SJCRH30 (cell line): ENCODE measurements around the gene FAM174C. TPM values are rescaled to one million over a fixed set of nuclear protein-coding genes. Genes with fewer than 3 reads are reported as not detected.
A peak's percentile ranks its signal among the peaks of the same experiment; 100 is the strongest.

Source experiments
- DNase-seq, 2 experiments: peaks; one replicate each; pipeline ENCODE4 v3.0.0-alpha.2; 2015 to 2020
- H3K27ac ChIP-seq: fragments of 250-450 bp; sonication (Bioruptor Pico); 2 replicates; pipeline ENCODE4 v1.5.1; 2020; ENCODE audit warnings: mild to moderate bottlenecking, moderate library complexity
- H3K27me3 ChIP-seq: fragments of 250-450 bp; sonication (Bioruptor Pico); 2 replicates; pipeline ENCODE4 v1.5.1; 2020; ENCODE audit warnings: mild to moderate bottlenecking, moderate library complexity
- H3K36me3 ChIP-seq: fragments of 250-450 bp; sonication (Bioruptor Pico); 2 replicates; pipeline ENCODE4 v1.5.1; 2020; ENCODE audit warnings: mild to moderate bottlenecking, moderate library complexity
- H3K4me1 ChIP-seq: fragments of 250-450 bp; sonication (Bioruptor Pico); 2 replicates; pipeline ENCODE4 v1.5.1; 2020; ENCODE audit warnings: mild to moderate bottlenecking, moderate library complexity
- H3K4me3 ChIP-seq: fragments of 250-450 bp; sonication (Bioruptor Pico); 2 replicates; pipeline ENCODE4 v1.5.1; 2020; ENCODE audit warnings: mild to moderate bottlenecking, moderate library complexity
- H3K9me3 ChIP-seq: fragments of 250-450 bp; sonication (Bioruptor Pico); replicated peaks from 2 replicates; pipeline ENCODE4 v1.5.1; 2020; ENCODE audit warnings: mild to moderate bottlenecking, moderate library complexity
- total RNA-seq: library from RNA; depleted of rRNA; stranded (reverse); fragments of >200 nt; shearing (Covaris generic); gene quantifications from 2 replicates; pipeline ENCODE4 v1.2.3, GENCODE V29; 2014

The FAM174C gene
- total RNA-seq, 1 experiment from 2014 or later: 25.1 TPM

DNA sequence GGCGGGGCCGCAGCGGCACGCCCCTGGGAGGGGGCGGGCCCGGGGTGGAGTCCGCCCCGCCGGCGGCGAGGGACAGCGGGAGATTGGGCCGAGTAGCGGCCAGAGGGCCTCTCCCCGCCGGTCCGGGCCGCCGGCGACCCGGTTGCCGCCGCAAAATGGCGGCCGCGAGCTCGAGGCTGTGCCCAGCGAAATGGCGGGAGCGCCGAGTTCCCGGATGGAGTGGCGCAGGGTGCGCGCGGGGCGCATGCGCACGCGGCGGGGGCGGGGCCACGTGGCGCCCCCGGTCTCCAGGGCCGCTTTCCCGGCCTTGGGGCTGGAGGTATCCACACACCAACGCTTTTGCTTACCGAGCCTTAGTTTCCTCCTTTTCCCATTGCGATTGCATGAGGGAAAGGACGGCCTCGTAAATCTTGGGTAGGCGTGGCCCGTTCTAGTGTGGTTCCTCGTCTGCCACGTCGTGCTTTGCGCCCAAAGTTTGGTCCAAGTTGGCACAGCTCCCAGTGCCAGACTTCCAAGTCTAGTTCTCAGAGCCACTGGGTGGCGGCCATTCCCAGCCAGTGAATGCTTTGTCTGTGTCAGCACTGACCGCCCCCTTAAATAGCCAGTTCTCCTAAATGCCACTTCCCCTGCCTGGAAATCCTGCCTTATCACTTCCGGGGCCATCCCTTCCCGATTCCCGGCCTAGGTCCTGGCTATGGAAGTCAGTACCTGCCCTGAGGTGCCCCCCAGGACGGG, 5.7 kb upstream of the FAM174C start:
- H3K9me3 ChIP-seq: no peaks in the 10 kb centered on the region
- peaks cover 19% of the 10 kb centered on the region for H3K4me1 ChIP-seq
- DNase-seq: peak; percentile 88 to 89
- peak overlapping the region; percentile 66 for H3K4me3 ChIP-seq
- H3K27ac ChIP-seq: peak overlapping the region; percentile 72
- no peaks in the 10 kb centered on the region for H3K27me3 ChIP-seq
- H3K36me3 ChIP-seq: peaks cover 31% of the 10 kb centered on the region

DNA sequence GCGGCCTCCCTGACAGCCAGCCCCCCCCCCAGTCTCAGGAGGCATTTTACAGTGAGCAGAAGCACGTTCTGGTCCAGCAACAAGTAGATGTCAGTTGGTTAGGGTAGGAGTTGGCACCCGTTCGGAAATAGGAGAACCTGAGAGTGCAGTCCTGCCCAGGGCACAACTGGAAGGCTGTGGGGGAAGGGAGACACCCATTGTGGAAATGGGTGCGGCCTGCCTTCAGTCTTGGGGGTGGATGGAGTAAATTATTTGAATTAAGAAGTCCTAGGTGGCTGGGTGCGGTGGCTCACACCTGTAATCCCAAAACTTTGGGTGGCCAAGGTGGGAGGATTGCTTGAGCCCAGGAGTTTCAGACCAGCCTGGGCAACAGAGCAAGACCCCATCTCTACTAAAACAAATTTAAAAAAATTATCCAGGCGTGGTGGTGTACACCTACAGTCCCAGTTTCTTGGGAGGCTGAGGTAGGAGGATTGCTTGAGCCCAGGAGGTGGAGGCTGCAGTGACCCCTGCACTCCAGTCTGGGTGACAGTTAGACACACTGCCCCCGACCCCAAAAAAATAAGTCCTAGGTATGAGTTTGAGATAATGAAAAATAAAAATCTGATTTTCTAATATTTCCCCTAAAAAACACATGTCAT, 5.0 kb upstream of the FAM174C start:
- H3K27ac ChIP-seq: peak overlapping the region; percentile 72
- no peaks in the 10 kb centered on the region for H3K27me3 ChIP-seq
- H3K4me3 ChIP-seq: peak overlapping the region; percentile 66
- no peak for DNase-seq
- H3K36me3 ChIP-seq: peaks cover 36% of the 10 kb centered on the region
- no peaks in the 10 kb centered on the region for H3K9me3 ChIP-seq
- H3K4me1 ChIP-seq: peaks cover 12% of the 10 kb centered on the region

DNA sequence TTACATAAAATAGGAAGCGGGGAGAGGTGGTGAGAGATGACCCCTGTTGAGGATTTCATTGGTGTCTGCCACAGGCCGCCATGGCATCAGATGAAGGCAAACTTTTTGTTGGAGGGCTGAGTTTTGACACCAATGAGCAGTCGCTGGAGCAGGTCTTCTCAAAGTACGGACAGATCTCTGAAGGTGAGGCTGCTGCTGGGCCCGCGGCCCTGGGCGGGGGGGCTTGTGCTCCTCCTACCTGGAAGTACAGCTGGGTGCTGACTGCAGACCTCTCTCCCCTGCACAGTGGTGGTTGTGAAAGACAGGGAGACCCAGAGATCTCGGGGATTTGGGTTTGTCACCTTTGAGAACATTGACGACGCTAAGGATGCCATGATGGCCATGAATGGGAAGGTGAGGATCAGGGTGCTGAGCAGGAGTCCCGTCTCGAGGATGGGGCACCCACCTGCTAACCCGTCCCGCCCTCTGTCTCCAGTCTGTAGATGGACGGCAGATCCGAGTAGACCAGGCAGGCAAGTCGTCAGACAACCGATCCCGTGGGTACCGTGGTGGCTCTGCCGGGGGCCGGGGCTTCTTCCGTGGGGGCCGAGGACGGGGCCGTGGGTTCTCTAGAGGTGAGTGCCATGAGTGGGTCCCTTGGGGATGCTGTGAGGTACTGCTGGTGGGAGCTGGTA, 4.3 kb upstream of the FAM174C start:
- Histone ChIP-seq H3K4me1 (peaks cover 9% of the 10 kb centered on the region; the same call in 1 of the 2 replicates), H3K36me3 (peaks cover 36% of the 10 kb centered on the region), H3K4me3 (no peak overlapping the region), H3K27ac (no peak overlapping the region), H3K9me3 (no peaks in the 10 kb centered on the region), H3K27me3 (no peaks in the 10 kb centered on the region)
- no peak for DNase-seq

DNA sequence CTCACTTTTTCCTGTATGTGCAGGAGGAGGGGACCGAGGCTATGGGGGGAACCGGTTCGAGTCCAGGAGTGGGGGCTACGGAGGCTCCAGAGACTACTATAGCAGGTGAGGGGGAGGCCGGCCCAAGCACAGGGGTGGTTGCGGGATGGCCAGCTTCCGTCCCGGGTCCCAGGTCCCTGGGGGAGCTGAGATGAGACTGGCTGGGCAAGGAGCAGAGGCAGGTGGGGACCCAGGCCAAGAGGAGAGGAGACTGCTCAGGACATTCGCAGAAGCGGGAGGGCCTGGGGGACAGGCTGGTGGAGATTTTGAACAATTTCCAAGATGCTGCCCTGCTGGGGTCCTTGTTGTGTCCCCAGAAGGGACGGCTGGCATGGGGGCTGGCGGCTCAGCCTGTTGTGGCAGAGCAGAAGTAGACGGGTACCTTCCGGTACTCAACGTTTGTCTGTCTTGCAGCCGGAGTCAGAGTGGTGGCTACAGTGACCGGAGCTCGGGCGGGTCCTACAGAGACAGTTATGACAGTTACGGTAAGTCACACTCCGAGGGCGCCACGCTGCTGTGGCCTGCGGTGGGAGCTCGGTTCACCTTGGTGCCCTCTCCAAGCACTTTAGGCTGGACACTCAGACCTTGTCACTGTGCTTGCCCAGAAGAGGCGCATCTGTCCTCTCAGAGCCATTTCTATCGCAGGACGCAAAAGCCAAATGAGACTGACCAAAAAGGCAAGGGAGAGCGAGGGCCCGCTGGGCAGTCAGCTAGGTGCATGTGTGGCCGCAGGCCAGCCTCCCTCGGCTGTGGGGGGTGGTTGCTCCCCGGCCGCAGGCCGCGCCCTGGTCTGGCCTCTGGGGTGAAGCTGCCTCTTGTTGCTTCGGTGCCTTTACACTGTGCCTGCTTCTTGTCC, 3.6 kb upstream of the FAM174C start:
- Histone ChIP-seq H3K9me3 (no peaks in the 10 kb centered on the region), H3K36me3 (peaks cover 36% of the 10 kb centered on the region), H3K4me3 (no peak overlapping the region), H3K4me1 (peaks cover 6% of the 10 kb centered on the region; the same call in 1 of the 2 replicates), H3K27me3 (no peaks in the 10 kb centered on the region), H3K27ac (no peak overlapping the region)
- DNase-seq: no peak

DNA sequence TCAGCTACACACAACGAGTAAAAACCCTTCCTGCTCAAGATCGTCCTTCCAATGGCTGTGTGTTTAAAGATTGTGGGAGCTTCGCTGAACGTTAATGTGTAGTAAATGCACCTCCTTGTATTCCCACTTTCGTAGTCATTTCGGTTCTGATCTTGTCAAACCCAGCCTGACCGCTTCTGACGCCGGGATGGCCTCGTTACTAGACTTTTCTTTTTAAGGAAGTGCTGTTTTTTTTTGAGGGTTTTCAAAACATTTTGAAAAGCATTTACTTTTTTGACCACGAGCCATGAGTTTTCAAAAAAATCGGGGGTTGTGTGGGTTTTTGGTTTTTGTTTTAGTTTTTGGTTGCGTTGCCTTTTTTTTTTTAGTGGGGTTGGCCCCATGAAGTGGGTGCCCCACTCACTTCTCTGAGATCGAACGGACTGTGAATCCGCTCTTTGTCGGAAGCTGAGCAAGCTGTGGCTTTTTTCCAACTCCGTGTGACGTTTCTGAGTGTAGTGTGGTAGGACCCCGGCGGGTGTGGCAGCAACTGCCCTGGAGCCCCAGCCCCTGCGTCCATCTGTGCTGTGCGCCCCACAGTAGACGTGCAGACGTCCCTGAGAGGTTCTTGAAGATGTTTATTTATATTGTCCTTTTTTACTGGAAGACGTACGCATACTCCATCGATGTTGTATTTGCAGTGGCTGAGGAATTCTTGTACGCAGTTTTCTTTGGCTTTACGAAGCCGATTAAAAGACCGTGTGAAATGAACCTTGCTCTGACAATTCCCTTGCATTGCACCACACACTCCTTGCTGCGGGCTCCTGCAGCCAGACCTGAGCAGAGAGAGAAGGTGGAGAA, 2.7 kb upstream of the FAM174C start:
- Histone ChIP-seq H3K36me3 (peaks cover 36% of the 10 kb centered on the region), H3K4me1 (peaks cover 6% of the 10 kb centered on the region; the same call in 1 of the 2 replicates), H3K9me3 (no peaks in the 10 kb centered on the region), H3K27me3 (no peaks in the 10 kb centered on the region), H3K27ac (no peak overlapping the region), H3K4me3 (no peak overlapping the region)
- no peak for DNase-seq

DNA sequence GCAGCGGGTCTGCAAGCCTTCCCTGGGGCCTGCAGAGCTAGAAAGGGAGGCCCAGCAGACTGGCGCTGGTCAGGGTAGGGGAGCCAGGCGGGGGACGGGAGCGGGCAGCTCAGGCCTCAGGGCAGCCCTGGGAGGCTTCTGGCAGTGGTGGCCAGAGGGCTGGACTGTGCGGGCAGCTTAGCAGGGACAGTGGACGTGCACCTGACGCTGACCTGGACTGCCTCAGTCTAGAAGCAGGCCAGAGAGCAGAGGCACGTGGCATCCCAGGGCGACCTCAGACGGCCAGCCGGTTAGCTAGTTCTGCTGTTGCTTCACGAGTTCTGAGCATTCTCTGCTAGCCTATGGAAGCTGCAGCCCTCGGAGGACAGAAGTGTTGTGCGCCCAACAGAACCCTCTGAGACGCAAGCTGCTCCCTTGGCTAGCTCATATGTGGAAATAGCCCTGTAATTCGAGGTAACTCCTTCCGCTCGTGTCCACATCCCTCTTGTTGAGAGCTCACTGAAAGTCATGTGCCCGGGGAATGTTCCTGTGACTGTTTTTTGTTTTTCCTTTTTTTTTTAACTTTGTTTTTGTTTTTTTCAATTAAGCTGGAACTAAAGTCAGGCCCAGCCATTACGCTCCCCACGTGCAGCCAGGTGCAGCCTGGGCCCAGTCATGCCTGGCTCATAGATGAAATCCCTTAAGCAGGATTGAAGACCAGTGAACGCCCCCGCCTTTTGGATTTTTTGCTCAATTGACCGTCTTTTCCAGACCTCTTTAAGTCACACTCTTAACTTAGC, 1.9 kb upstream of the FAM174C start:
- Histone ChIP-seq H3K27ac (no peak overlapping the region), H3K4me1 (peaks cover 4% of the 10 kb centered on the region; the same call in 1 of the 2 replicates), H3K27me3 (no peaks in the 10 kb centered on the region), H3K9me3 (no peaks in the 10 kb centered on the region), H3K4me3 (no peak overlapping the region), H3K36me3 (peaks cover 36% of the 10 kb centered on the region)
- no peak for DNase-seq

DNA sequence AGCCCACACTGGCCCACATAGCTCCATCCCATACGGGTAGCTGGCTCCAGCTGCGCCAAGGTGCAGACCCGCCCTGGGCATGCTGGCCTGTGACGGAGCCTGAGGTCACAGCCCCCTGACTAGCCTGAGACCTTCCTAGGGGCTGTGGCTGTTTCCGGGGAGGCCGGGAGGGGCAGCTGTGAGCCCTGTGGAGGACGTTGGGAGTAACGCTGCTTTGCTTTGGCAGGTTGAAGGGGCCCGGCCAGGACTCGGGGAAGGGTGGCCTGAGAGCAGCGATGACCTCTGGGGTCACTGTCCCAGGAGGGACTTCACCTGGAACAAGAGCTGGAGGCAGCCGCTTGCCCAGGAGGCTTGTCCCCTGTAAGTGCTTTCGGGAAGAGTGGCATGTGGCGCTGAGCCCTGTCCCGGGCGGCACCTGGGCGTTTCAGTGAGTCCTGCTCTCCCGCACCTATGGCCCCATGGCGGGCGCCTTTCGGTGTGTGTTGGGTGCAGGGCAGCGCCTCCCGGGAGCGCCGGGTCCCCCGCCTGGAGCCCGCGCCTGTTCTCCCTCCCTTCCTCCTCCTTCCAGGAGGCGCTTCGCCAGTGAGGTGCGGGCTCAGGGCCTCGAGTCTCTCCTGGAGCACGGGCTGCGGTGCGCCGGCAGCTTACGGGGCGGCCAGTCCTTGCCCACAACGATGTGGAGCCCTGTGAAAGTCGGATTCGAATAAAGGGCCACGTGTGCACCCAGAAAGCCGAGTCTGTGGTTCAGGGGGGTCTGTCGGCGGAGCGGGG, 1.1 kb upstream of the FAM174C start:
- H3K4me1 ChIP-seq: no peaks in the 10 kb centered on the region
- H3K9me3 ChIP-seq: no peaks in the 10 kb centered on the region
- peaks cover 40% of the 10 kb centered on the region for H3K36me3 ChIP-seq
- no peak overlapping the region for H3K4me3 ChIP-seq
- no peak for DNase-seq
- no peak overlapping the region for H3K27ac ChIP-seq
- H3K27me3 ChIP-seq: no peaks in the 10 kb centered on the region

DNA sequence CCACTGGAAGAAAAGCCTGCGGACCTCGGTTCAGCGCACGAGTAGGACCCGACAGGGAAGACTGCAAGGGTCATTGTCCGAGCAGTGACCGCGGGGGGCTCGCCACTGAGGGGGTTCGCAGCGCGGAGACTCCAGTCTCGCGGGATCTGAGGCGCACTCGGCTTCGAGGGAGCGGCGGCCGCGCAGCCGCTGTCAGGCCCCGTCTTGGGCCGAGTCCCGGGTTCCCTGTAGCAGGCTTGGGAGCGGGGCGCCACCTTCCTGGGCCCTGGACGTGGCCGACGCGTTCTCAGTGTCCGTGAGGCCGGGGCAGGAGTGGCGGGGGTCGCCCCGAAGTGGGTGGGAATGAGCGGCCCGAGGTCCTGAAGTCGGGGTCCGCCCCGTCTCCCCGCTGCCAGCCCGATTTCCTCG, 474 bp upstream of the FAM174C start:
- DNase-seq: no peak
- H3K4me1 ChIP-seq: no peaks in the 10 kb centered on the region
- H3K27me3 ChIP-seq: no peaks in the 10 kb centered on the region
- H3K27ac ChIP-seq: peak overlapping the region; percentile 20; the same call in 1 of the 2 replicates
- H3K4me3 ChIP-seq: peak overlapping the region; percentile 72
- peaks cover 43% of the 10 kb centered on the region for H3K36me3 ChIP-seq
- no peaks in the 10 kb centered on the region for H3K9me3 ChIP-seq

DNA sequence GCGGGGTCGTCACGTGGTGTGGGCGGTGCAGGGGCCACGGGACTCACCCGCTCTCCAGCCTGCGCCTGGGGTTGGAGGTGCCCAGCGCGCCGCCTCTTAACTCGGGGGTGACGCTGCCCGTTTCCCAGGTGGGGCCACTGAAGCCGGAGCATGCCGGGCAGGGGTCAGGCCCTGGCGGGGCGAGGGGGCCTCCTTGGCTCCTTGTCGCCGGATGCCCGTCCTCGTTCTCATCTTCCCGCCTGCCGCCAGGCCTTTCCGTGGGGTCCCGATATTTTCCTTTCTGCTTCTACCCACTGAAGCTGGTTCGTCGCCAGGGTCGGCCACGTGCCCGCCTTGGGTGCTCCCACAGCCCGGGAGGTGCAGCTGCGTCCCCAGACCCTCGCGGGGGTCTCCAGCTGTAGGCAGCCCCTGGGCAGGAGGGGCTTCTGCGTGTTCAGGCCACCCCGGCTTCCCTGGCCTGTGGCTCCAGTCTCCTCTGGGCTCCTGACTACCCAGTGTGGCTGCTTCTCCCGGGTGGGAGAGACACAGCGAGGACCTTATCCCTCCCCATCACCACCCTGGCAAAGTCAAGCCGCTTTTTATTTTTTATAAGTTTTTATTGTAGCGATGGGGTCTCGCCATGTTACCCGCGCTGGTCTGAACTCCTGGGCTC, 772 bp downstream of the FAM174C start:
- H3K9me3 ChIP-seq: no peaks in the 10 kb centered on the region
- no peak for DNase-seq
- peaks cover 34% of the 10 kb centered on the region for H3K36me3 ChIP-seq
- H3K4me3 ChIP-seq: peak overlapping the region; percentile 72
- H3K27me3 ChIP-seq: no peaks in the 10 kb centered on the region
- H3K4me1 ChIP-seq: no peaks in the 10 kb centered on the region
- peak overlapping the region; percentile 72 for H3K27ac ChIP-seq

DNA sequence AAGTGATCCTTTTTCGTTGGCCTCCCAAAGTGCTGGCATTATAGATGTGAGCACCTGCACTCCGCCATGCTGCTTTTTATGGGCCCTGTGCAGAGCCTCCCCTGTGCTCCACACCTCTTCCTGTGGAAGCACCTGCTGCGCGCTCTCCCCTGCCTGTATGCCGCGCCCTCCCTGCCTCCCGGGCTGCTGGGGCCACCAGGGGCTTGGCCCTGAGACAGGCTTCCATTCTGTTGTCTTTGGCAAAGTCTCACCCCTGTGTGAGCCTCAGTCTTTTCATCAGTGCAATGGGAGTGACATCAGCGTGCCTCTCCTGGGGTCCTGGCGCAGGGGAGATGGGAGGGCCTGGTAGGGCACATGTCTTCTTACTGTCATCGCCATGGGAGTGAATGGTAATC, 1.3 kb downstream of the FAM174C start:
- peak overlapping the region; percentile 72 for H3K4me3 ChIP-seq

DNA sequence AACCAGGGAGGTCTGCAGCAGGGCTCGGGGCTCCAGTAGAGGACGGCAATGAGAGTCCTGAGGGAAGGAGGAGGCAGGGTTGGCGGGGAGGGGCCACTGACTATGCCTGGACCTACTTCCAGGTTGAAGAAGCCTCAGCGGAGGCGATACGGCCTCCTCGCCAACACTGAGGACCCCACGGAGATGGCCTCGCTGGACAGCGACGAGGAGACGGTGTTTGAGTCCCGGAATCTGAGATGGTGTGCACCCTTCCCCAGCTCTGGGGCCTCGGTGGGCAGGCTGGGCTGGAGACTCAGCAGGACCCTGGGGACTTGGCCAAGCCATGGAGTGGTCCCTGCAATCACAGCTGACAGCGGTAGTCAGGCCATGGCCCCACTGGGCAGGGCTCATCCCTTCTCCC, 1.7 kb downstream of the FAM174C start:
- Histone ChIP-seq H3K36me3 (peaks cover 30% of the 10 kb centered on the region), H3K9me3 (no peaks in the 10 kb centered on the region), H3K27me3 (no peaks in the 10 kb centered on the region), H3K4me1 (no peaks in the 10 kb centered on the region), H3K27ac (no peak overlapping the region), H3K4me3 (no peak overlapping the region)
- DNase-seq: no peak

More for the DNA sequence above, 1.3 kb downstream of the FAM174C start:
- no peaks in the 10 kb centered on the region for H3K9me3 ChIP-seq
- peaks cover 32% of the 10 kb centered on the region for H3K36me3 ChIP-seq
- H3K27me3 ChIP-seq: no peaks in the 10 kb centered on the region
- no peak for DNase-seq
- no peak overlapping the region for H3K27ac ChIP-seq
- no peaks in the 10 kb centered on the region for H3K4me1 ChIP-seq

DNA sequence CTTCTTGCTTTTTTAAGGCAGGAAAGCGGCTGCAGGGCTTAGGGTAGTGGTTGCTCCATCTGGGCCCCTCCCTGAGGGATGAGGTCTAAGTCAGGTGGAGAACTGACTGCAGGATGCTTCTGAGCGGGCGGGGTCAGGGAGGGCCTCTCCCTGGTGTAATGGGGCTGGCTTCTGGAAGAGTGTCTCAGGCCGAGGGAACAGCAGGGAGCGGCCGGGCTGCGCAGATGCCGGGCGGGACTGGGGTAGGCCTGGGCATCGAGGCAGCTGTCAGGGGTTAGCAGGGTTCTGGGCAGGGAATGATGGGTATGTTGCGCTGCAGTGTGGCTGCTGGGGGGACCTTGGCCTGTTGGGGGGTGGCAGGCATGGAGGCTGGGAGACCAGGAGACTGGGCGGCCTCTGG, 2.7 kb downstream of the FAM174C start:
- Histone ChIP-seq H3K4me3 (no peak overlapping the region), H3K4me1 (no peaks in the 10 kb centered on the region), H3K27me3 (peaks cover 4% of the 10 kb centered on the region), H3K9me3 (no peaks in the 10 kb centered on the region), H3K36me3 (peaks cover 27% of the 10 kb centered on the region), H3K27ac (no peak overlapping the region)
- no peak for DNase-seq
